HEK293 (cell line): ENCODE results near the gene GNPDA1.

Experiments
- CTCF ChIP-seq: fragments of 450-650 bp; formaldehyde crosslinking; IDR thresholded peaks from 2 replicates; pipeline ENCODE4 v1.5.1; 2016; ENCODE audit warnings: missing biosample characterization, missing genetic modification characterization
- GLIS2 ChIP-seq: fragments of 450-650 bp; formaldehyde crosslinking; IDR thresholded peaks from 2 replicates; pipeline ENCODE4 v1.5.1; 2016; ENCODE audit warnings: missing biosample characterization, missing genetic modification characterization
- YY1 ChIP-seq: fragments of 450-650 bp; formaldehyde crosslinking; IDR thresholded peaks from 2 replicates; pipeline ENCODE4 v1.5.1; 2018; ENCODE audit warnings: missing biosample characterization, missing genetic modification characterization
- ZNF155 ChIP-seq: fragments of 450-650 bp; formaldehyde crosslinking; IDR thresholded peaks from 2 replicates; pipeline ENCODE4 v1.5.1; 2016; ENCODE audit warnings: missing biosample characterization, missing genetic modification characterization
- ZNF280D ChIP-seq: fragments of 450-650 bp; formaldehyde crosslinking; IDR thresholded peaks from 2 replicates; pipeline ENCODE4 v1.5.1; 2016; ENCODE audit warnings: missing biosample characterization, missing genetic modification characterization
- ZNF558 ChIP-seq: fragments of 450-650 bp; formaldehyde crosslinking; IDR thresholded peaks from 2 replicates; pipeline ENCODE4 v1.5.1; 2016; ENCODE audit warnings: missing biosample characterization, missing genetic modification characterization
- ZNF658 ChIP-seq: fragments of 450-650 bp; formaldehyde crosslinking; IDR thresholded peaks from 2 replicates; pipeline ENCODE4; 2016; ENCODE audit warnings: missing biosample characterization, missing genetic modification characterization
- ZNF76 ChIP-seq: fragments of 450-650 bp; formaldehyde crosslinking; IDR thresholded peaks from 2 replicates; pipeline ENCODE4; 2016; ENCODE audit warnings: low read depth, missing biosample characterization, missing genetic modification characterization, borderline replicate concordance
- ZNF843 ChIP-seq: fragments of 450-650 bp; formaldehyde crosslinking; IDR thresholded peaks from 2 replicates; pipeline ENCODE4 v1.5.1; 2016; ENCODE audit warnings: missing biosample characterization, missing genetic modification characterization
- TF ChIP-seq, protein P1 (sequence below): fragments of 450-650 bp; IDR thresholded peaks from 2 replicates; pipeline ENCODE4 v1.5.1; 2018; ENCODE audit warnings: missing biosample characterization, missing genetic modification characterization

GRCh38 chr5:142011572-142012185 is 1.1 kb downstream of the GNPDA1 start:
- no peak for TF ChIP-seq ZNF76 (tag by site-specific recombination)
- no peak for TF ChIP-seq YY1
- TF ChIP-seq ZNF843, result no peak
- TF ChIP-seq GLIS2 (tag by site-specific recombination), result no peak
- TF ChIP-seq CTCF (tag by site-specific recombination), result no peak
- TF ChIP-seq ZNF280D (tag by site-specific recombination), result no peak
- no peak for TF ChIP-seq ZNF155 (tag by site-specific recombination)
- TF ChIP-seq, protein P1, sequence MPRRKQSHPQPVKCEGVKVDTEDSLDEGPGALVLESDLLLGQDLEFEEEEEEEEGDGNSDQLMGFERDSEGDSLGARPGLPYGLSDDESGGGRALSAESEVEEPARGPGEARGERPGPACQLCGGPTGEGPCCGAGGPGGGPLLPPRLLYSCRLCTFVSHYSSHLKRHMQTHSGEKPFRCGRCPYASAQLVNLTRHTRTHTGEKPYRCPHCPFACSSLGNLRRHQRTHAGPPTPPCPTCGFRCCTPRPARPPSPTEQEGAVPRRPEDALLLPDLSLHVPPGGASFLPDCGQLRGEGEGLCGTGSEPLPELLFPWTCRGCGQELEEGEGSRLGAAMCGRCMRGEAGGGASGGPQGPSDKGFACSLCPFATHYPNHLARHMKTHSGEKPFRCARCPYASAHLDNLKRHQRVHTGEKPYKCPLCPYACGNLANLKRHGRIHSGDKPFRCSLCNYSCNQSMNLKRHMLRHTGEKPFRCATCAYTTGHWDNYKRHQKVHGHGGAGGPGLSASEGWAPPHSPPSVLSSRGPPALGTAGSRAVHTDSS, result no peak
- TF ChIP-seq ZNF658 (tag by site-specific recombination), result no peak
- TF ChIP-seq ZNF558, result no peak
